GM18861 (cell line): ENCODE measurements around the gene EP300.
"Not testable (repeated sequence)": the region's sequence is repeated elsewhere in the genome, so short reads cannot be mapped to it uniquely, and the experiment has no call there.

Experiments used
- ATAC-seq: cut with Tn5 transposase; IDR thresholded peaks from one replicate; pipeline ENCODE4 v1.9.1; 2021; ENCODE audit not compliant: unreplicated experiment

EP300 gene

DNA sequence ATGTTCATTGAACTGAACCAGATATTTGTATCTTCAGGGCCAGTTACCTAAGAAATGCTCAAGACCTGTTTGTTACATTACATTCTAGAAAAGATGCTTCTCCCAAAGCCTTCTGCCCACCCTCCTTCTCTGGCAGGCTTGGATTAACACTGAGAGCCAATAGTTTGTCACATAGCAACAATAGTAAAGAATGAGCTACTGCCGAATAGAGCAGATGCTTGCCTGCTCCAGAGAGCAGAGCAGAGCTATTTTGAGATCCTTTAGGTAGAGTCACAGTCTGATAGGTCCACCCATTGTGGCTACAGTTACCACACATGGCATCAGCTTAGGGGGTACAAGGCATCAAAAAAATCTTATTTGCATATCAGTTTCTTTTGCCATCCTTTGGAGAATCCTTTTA lies 13.5 kb upstream of the EP300 start:
- no peak for ATAC-seq

GRCh38 chr22:41085842-41086241 lies 6.5 kb upstream of the EP300 start:
- ATAC-seq = no peak

DNA sequence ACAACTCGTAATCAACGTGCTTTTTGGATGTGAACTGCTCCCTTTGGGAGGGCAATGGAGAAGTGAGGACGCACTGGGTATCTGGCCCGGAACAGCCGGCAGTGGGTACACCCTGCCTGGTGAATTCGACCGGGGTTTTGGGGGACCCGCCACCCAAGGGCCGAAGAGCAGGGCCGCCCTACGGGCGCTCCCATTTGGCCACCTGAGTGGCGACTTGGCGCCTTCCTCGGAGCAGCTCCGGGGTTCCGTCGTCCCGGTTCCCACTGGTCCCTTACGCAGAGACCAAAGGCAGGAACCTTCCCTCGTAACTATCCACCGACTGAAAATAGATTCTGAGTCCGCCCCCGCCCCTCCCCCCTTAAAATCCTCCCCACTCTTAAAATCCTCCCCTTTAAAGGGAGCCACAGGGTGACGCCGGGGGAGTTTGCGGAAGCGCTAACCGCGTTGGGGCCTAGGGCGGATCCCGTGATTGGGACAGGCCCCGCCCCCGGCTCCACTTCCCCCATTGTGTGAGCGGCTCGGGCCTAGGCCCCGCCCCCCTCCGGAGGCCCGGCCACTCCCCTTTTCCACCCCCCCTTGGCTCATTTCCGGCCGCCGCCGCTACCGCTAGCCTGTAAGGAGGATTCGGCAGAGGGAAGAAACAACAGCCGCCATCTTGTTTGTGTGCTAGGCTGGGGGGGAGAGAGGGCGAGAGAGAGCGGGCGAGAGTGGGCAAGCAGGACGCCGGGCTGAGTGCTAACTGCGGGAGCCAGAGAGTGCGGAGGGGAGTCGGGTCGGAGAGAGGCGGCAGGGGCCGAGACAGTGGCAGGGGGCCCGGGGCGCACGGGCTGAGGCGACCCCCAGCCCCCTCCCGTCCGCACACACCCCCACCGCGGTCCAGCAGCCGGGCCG lies 1.0 kb upstream of the EP300 start:
- ATAC-seq = peak; percentile 46

- ATAC-seq = no peak
These were observed 537 bp downstream of the EP300 start for GRCh38 chr22:41092847-41093411.

GRCh38 chr22:41094041-41094593 lies 1.7 kb downstream of the EP300 start:
- ATAC-seq = no peak

GRCh38 chr22:41096391-41096790 lies 4.0 kb downstream of the EP300 start:
- ATAC-seq = no peak

GRCh38 chr22:41096841-41097240 lies 4.4 kb downstream of the EP300 start:
- no peak for ATAC-seq

GRCh38 chr22:41099036-41099435 lies 6.6 kb downstream of the EP300 start:
- ATAC-seq = no peak

GRCh38 chr22:41106122-41106968 lies 14.0 kb downstream of the EP300 start:
- no peak for ATAC-seq

- not testable (repeated sequence) for ATAC-seq
These were observed 14.6 kb downstream of the EP300 start for GRCh38 chr22:41106969-41107325.

GRCh38 chr22:41110968-41111367 lies 18.6 kb downstream of the EP300 start:
- ATAC-seq = no peak

DNA sequence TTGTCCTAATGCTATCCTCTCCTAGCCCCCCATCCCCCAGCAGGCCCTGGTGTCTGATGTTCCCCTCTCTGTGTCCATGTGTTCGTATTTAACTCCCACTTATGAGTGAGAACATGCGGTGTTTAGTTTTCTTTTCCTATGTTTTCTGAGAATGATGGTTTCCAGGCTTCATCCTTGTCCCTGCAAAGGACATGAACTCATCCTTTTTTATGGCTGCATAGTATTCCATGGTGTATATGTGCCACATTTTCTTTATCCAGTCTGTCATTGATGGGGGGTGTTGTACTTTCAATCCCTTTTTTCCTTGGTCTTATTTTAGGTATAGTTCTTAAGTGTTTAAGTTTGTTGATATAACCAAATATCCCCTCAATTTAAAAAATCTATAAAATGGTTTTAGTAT lies 23.9 kb downstream of the EP300 start:
- ATAC-seq = no peak

GRCh38 chr22:41117127-41117965 lies 25.0 kb downstream of the EP300 start:
- ATAC-seq = no peak

GRCh38 chr22:41123151-41123550 lies 30.8 kb downstream of the EP300 start:
- no peak for ATAC-seq

GRCh38 chr22:41124086-41124485 lies 31.7 kb downstream of the EP300 start:
- no peak for ATAC-seq

DNA sequence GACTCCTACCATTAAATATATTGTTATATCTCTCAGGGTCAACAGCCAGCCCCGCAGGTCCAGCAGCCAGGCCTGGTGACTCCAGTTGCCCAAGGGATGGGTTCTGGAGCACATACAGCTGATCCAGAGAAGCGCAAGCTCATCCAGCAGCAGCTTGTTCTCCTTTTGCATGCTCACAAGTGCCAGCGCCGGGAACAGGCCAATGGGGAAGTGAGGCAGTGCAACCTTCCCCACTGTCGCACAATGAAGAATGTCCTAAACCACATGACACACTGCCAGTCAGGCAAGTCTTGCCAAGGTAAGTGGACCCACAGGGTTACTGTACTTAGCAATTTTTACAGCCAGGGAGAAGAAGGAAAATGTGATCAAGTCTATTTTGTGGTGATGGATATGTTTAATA lies 35.1 kb downstream of the EP300 start:
- no peak for ATAC-seq

DNA sequence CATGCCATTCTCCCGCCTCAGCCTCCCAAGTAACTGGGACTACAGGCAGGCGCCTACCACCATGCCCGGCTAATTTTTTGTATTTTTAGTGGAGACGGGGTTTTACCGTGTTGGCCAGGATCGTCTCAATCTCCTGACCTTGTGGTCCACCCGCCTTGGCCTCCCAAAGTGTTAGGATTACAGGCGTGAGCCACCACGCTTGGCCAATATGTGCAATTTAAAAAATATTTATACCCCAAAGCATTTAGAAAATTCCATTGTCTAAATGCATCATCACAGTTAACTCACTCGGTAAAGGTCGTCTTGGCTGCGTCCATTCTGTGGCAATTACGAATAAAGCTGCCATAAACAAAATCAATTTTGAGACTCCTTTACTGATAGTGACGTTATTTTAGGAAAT lies 36.2 kb downstream of the EP300 start:
- no peak for ATAC-seq

DNA sequence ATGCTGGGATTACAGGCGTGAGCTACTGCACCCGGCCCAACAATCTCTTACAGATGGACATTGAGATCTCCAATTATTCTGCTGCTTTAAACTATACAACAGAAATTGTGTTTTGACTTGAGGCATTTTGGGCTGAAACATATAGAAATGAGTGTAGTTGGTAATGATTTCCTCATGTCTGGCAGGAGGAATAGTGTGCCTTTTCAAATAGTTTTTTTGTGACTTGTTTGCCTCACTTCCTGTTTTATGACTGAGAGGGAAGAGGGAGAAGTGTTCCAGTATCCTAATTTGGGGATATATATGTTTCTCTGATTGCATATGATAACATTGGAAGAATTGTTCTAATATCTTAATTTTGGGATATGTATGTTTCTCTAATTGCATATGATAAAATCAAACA lies 40.2 kb downstream of the EP300 start:
- no peak for ATAC-seq

GRCh38 chr22:41140365-41140957 lies 48.1 kb downstream of the EP300 start:
- ATAC-seq = no peak

DNA sequence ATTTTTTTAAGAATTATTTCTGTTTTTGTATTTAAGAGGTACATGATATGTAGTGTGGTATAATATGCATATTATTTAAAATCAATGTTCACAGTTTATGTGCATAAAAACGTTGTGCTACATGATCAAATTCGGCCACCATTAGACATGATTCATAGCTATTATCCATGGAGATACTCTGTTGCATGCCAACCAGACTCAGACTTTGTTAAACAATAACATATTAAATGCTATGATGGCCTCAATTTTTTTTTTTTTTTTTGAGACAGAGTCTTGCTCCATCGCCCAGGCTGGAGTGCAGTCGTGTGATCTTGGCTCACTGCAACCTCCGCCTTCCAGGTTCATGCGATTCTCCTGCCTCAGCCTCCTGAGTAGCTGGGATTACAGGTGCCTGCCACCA lies 53.5 kb downstream of the EP300 start:
- ATAC-seq = not testable (repeated sequence)
